HepG2 (cell line): ENCODE data around the gene C14orf93. TPM values are rescaled to one million over a fixed set of nuclear protein-coding genes. Genes with fewer than 3 reads are reported as not detected.
A peak's percentile ranks its signal among the peaks of the same experiment; 100 is the strongest.

Source experiments
- ATAC-seq: fragments of 200-7000 bp; cut with Tn5 transposase; 3 replicates; pipeline ENCODE4 v1.9.1; 2020; ENCODE audit warnings: mild to moderate bottlenecking, moderate library complexity
- BruUV-seq: library from RNA; stranded (reverse); fragments of 400-500 nt; replicated peaks from 2 replicates; lab custom pipeline; 2021; lab: Mats Ljungman, UMichigan
- CTCF ChIA-PET: fragments of 300-600 bp; formaldehyde crosslinking; extraction: SDS; loops from one replicate; lab custom pipeline; 2021; ENCODE audit warnings: low total read pairs, inconsistent platforms, low intra/inter-chr PET ratio; lab: Yijun Ruan, JAX
- POLR2A ChIA-PET: fragments of 350-600 bp; sonication (Branson Sonifier 250); formaldehyde crosslinking; loops from one replicate; lab custom pipeline; 2020; ENCODE audit warnings: antibody characterized with exemption, inconsistent platforms; lab: Yijun Ruan, JAX
- DNase-seq: peaks from one replicate; pipeline ENCODE4 v3.0.0-alpha.2; 2015; ENCODE audit warnings: low spot score
- FAIRE-seq: peaks from 3 replicates; lab custom pipeline; 2011; peaks lifted over from hg19 to GRCh38; lab: Jason Lieb, UNC
- H2AFZ ChIP-seq: one replicate; pipeline ENCODE4 v1.6.1; 2011; ENCODE audit warnings: low read length, inconsistent platforms
- H3K27ac ChIP-seq: fragments of 300-600 bp; 3 replicates; pipeline ENCODE4 v1.8.0; 2011; ENCODE audit warnings: mixed run types, mild to moderate bottlenecking, mixed read lengths, low read length, inconsistent platforms; ENCODE audit not compliant: insufficient read depth; ENCODE audit errors: extremely low read length
- H3K27me3 ChIP-seq, 2 experiments: fragments of 200-600 bp in 1 of 2; 2 replicates in 1 of 2; 3 replicates in 1 of 2; pipeline versions ENCODE4 v1.6.0 to v1.8.0; 2011; ENCODE audit warnings: low read length in 2 of 2, mild to moderate bottlenecking in 2 of 2, moderate library complexity in 2 of 2, inconsistent platforms in 1 of 2; ENCODE audit not compliant: insufficient read depth in 2 of 2, control insufficient read depth in 1 of 2
- H3K36me3 ChIP-seq, 2 experiments: fragments of 200-600 bp in 1 of 2; replicated peaks in 1 of 2; 2 replicates in 1 of 2; 3 replicates in 1 of 2; pipeline versions ENCODE4 v1.5.1 to v1.8.0; 2011; ENCODE audit warnings: low read length in 2 of 2, inconsistent platforms in 1 of 2; ENCODE audit not compliant: insufficient read depth in 2 of 2, control insufficient read depth in 1 of 2
- H3K4me1 ChIP-seq: 2 replicates; pipeline ENCODE4 v1.5.1; 2012; ENCODE audit warnings: low read length, inconsistent platforms; ENCODE audit not compliant: insufficient read depth
- H3K4me2 ChIP-seq: 2 replicates; pipeline ENCODE4 v1.6.0; 2011; ENCODE audit warnings: low read depth, low read length, inconsistent platforms
- H3K4me3 ChIP-seq, 3 experiments: fragments of 200-600 bp in 1 of 3; sonication (generic), shearing (Covaris generic) in 1 of 3; replicated peaks in 1 of 3; 2 replicates each; pipeline ENCODE4 v1.5.1; 2011 to 2016; ENCODE audit warnings: low read length in 3 of 3, inconsistent platforms in 2 of 3, low read depth in 2 of 3, mild to moderate bottlenecking in 2 of 3, control low read depth in 1 of 3, mixed read lengths in 1 of 3; ENCODE audit not compliant: insufficient read depth in 1 of 3
- H3K79me2 ChIP-seq: one replicate; pipeline ENCODE4 v1.6.1; 2011; ENCODE audit warnings: low read length, inconsistent platforms; ENCODE audit not compliant: insufficient read depth
- H3K9ac ChIP-seq: 2 replicates; pipeline ENCODE4 v1.6.0; 2011; ENCODE audit warnings: mild to moderate bottlenecking, low read depth, low read length, inconsistent platforms; ENCODE audit not compliant: insufficient read depth
- H3K9me3 ChIP-seq: 2 replicates; pipeline ENCODE4 v1.5.1; 2012; ENCODE audit warnings: mild to moderate bottlenecking, low read length
- H4K20me1 ChIP-seq: 2 replicates; pipeline ENCODE4 v1.6.0; 2011; ENCODE audit warnings: inconsistent platforms, mild to moderate bottlenecking, low read length, moderate library complexity; ENCODE audit not compliant: insufficient read depth
- HMG20B ChIP-seq: conservative IDR thresholded peaks from 2 replicates; pipeline ENCODE4 v1.6.1; 2016; ENCODE audit warnings: missing genetic modification reagents, missing compliant biosample characterization
- HNRNPK ChIP-seq: fragments of 200-400 bp; formaldehyde crosslinking; IDR thresholded peaks from 2 replicates; pipeline ENCODE4 v1.6.1; 2018; ENCODE audit warnings: low read length, low read depth, moderate library complexity, mild to moderate bottlenecking; ENCODE audit not compliant: poor library complexity, severe bottlenecking
- KLF11 ChIP-seq: IDR thresholded peaks from 2 replicates; pipeline ENCODE4 v1.6.1; 2016; ENCODE audit warnings: missing compliant biosample characterization
- MZF1 ChIP-seq: sonication (generic); formaldehyde crosslinking; IDR thresholded peaks from 2 replicates; pipeline ENCODE4 v1.8.1; 2023; ENCODE audit warnings: mild to moderate bottlenecking, missing genetic modification reagents, borderline replicate concordance
- NFATC3 ChIP-seq: sonication (generic); formaldehyde crosslinking; IDR thresholded peaks from 2 replicates; pipeline ENCODE4 v1.5.1; 2020; ENCODE audit warnings: mild to moderate bottlenecking, missing genetic modification reagents
- ZEB1 ChIP-seq: IDR thresholded peaks from 2 replicates; pipeline ENCODE4 v1.6.1; 2012; ENCODE audit warnings: mild to moderate bottlenecking, low read depth, inconsistent platforms; ENCODE audit not compliant: insufficient replicate concordance
- ZFP90 ChIP-seq: sonication (generic); formaldehyde crosslinking; IDR thresholded peaks from 2 replicates; pipeline ENCODE4 v1.8.0; 2022; ENCODE audit warnings: missing genetic modification reagents, mild to moderate bottlenecking, inconsistent platforms, borderline replicate concordance
- ZNF350 ChIP-seq: sonication (generic); formaldehyde crosslinking; IDR thresholded peaks from 2 replicates; pipeline ENCODE4 v1.4.0; 2020; ENCODE audit warnings: mild to moderate bottlenecking, low read depth, missing genetic modification reagents, borderline replicate concordance
- ZNF44 ChIP-seq: sonication (generic); formaldehyde crosslinking; IDR thresholded peaks from 2 replicates; pipeline ENCODE4 v1.5.1; 2020; ENCODE audit warnings: mild to moderate bottlenecking, missing genetic modification reagents
- ZNF547 ChIP-seq: sonication (generic); formaldehyde crosslinking; IDR thresholded peaks from 2 replicates; pipeline ENCODE4 v1.5.1; 2020; ENCODE audit warnings: mild to moderate bottlenecking, missing genetic modification reagents
- ZNF619 ChIP-seq: sonication (generic); formaldehyde crosslinking; IDR thresholded peaks from 2 replicates; pipeline ENCODE4 v1.4.0; 2020; ENCODE audit warnings: mild to moderate bottlenecking, missing genetic modification reagents
- WGBS: methylation state at CpG from one replicate; pipeline ENCODE4 v1.1.6; 2017; ENCODE audit warnings: low lambda C conversion rate; 5-methylcytosine and 5-hydroxymethylcytosine counted together
- in situ Hi-C: cut with HindIII; loops from 2 replicates; pipeline ENCODE4 v1.10.0; 2017; ENCODE audit warnings: low pct_unique_long_range_greater_than_20kb; ENCODE audit not compliant: extremely low pct_ligation_motif_present
- intact Hi-C: fragments of 100-400 bp; cut with micrococcal nuclease; formaldehyde crosslinking; loops from one replicate; pipeline ENCODE4 v1.10.0; 2022; ENCODE audit not compliant: unreplicated experiment
- polyA plus RNA-seq, 8 experiments: library from polyadenylated mRNA; depleted of rRNA in 3 of 8; stranded (reverse) in 7 of 8; unstranded in 1 of 8; fragments of >200 nt; fragmentation: Illumina TruSeq in 4 of 8; extraction: Trizol in 4 of 8; gene quantifications; 2 replicates each; pipeline versions ENCODE4 v1.2.1 to v1.2.3, GENCODE V29; 2011 to 2016; ENCODE audit warnings: low read depth in 4 of 8, missing spikeins in 1 of 8, mixed read lengths in 1 of 8; ENCODE audit not compliant: insufficient read depth in 1 of 8
- total RNA-seq, 5 experiments: library from RNA; depleted of rRNA; stranded (reverse); fragments of >200 nt; fragmentation: Illumina TruSeq; extraction: Trizol; gene quantifications; 2 replicates each; pipeline ENCODE4 v1.2.3, GENCODE V29; 2016; ENCODE audit warnings: low read depth in 1 of 5
- TF ChIP-seq, protein P1 (sequence below): sonication (generic); formaldehyde crosslinking; IDR thresholded peaks from 2 replicates; pipeline ENCODE4 v1.5.1; 2020; ENCODE audit warnings: missing genetic modification reagents, mild to moderate bottlenecking, borderline replicate concordance
- TF ChIP-seq, protein P2 (sequence below): sonication (generic); formaldehyde crosslinking; IDR thresholded peaks from 2 replicates; pipeline ENCODE4 v1.8.1; 2023; ENCODE audit warnings: mild to moderate bottlenecking, missing genetic modification reagents
- TF ChIP-seq, protein P3 (sequence below): sonication (generic); formaldehyde crosslinking; IDR thresholded peaks from 2 replicates; pipeline ENCODE4 v1.4.0; 2020; ENCODE audit warnings: missing genetic modification reagents, mild to moderate bottlenecking, borderline replicate concordance
- TF ChIP-seq, protein P4 (sequence below): sonication (generic); formaldehyde crosslinking; IDR thresholded peaks from 2 replicates; pipeline ENCODE4 v1.4.0; 2020; ENCODE audit warnings: mild to moderate bottlenecking, missing genetic modification reagents, borderline replicate concordance

C14orf93 gene
- total and polyA plus RNA-seq, 2 of the 13 experiments (the other 11 are each of a cell fraction or from before 2014, with no cell fraction given), result 11.4 to 22.5 TPM

DNA sequence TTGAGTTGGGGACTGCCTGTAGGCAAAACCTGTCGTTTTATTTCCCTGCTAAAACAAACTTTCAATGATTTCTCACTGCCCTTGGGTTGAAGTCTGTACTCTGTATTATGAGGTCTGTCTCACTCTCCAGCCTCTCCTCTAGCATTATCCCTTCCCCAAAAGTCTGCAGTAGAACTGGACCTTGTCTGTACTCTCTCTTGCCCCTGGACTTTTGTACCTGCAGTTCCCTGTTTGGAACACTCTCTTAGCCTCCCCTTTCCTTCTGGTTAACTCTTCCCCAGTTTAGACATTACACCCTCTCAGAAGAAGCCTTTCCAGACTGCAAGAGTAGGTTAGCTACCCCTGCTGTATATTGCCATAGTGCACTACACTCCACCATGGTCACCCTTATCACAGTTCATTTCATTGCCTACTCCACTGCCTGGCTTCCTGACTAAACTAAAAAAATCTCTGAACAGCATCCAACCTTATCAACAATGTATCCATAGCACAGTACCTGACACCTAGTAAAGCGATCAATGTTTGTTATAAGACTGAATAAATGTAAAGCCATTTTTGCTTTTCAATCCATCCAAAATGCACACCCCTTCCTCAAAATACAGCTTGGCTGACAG is 23.9 kb downstream of the C14orf93 start:
- Histone ChIP-seq H3K79me2 (peaks cover 21% of the 10 kb centered on the region), H3K27me3 (no peaks in the 10 kb centered on the region; a peak in 1 of 5 replicates), H3K36me3 (peaks cover 0 to 6% of the 10 kb centered on the region in 2 experiments; a peak in 1 of 5 replicates), H3K4me3 (no peak overlapping the region), H2AFZ (no peak overlapping the region), H3K9me3 (no peaks in the 10 kb centered on the region), H4K20me1 (no peaks in the 10 kb centered on the region), H3K9ac (no peak overlapping the region), H3K4me2 (no peak overlapping the region), H3K27ac (no peak overlapping the region), H3K4me1 (peaks cover 37% of the 10 kb centered on the region)
- ChIA-PET POLR2A (interaction anchor here (1.0 to 25.8 kb wide), 16 partner anchors 9 to 109 kb away, joined by 3 to 1670 read pairs (median 12); partner anchors contain the start of genes ACIN1, C14orf119, CDH24 and HAUS4), CTCF (interaction anchor here (1.1 to 6.6 kb wide), 17 partner anchors 9 to 429 kb away, joined by 3 to 298 read pairs (median 6); partner anchors contain the start of genes CDH24 and PRMT5)
- ATAC-seq, result no peak; the same call in 2 of the 3 replicates
- no TSS peak for BruUV-seq
- FAIRE-seq, result no peak
- DNase-seq, result no peak
- intact Hi-C loops (loop anchor here (1.0 to 10.0 kb wide), 5 partner anchors 8 to 319 kb away; partner anchors contain the start of genes BCL2L2 and PPP1R3E), in situ Hi-C loops (loop anchor here (5.0 kb wide), 1 partner anchor 66 kb away; no protein-coding TSS in a partner anchor)
- WGBS, result 55% methylated on average over 2 of the region's 2 CpGs
- TF ChIP-seq, protein P1, sequence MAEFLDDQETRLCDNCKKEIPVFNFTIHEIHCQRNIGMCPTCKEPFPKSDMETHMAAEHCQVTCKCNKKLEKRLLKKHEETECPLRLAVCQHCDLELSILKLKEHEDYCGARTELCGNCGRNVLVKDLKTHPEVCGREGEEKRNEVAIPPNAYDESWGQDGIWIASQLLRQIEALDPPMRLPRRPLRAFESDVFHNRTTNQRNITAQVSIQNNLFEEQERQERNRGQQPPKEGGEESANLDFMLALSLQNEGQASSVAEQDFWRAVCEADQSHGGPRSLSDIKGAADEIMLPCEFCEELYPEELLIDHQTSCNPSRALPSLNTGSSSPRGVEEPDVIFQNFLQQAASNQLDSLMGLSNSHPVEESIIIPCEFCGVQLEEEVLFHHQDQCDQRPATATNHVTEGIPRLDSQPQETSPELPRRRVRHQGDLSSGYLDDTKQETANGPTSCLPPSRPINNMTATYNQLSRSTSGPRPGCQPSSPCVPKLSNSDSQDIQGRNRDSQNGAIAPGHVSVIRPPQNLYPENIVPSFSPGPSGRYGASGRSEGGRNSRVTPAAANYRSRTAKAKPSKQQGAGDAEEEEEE (CRISPR knock-in tag), result 0 out of 2 replicates have a peak, but pooled peaks have one; percentile 44
- TF ChIP-seq MZF1 (CRISPR knock-in tag) (no peak), ZFP90 (CRISPR knock-in tag) (no peak), ZNF547 (CRISPR knock-in tag) (no peak), HNRNPK (no peak), NFATC3 (CRISPR knock-in tag) (0 out of 2 replicates have a peak, but pooled peaks have one; percentile 58), KLF11 (CRISPR knock-in tag) (no peak), ZNF619 (CRISPR knock-in tag) (no peak), HMG20B (no peak), ZEB1 (no peak), ZNF350 (no peak), ZNF44 (CRISPR knock-in tag) (0 out of 2 replicates have a peak, but pooled peaks have one; percentile 61)
- TF ChIP-seq, protein P2, sequence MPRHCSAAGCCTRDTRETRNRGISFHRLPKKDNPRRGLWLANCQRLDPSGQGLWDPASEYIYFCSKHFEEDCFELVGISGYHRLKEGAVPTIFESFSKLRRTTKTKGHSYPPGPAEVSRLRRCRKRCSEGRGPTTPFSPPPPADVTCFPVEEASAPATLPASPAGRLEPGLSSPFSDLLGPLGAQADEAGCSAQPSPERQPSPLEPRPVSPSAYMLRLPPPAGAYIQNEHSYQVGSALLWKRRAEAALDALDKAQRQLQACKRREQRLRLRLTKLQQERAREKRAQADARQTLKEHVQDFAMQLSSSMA (CRISPR knock-in tag), result no peak
- TF ChIP-seq, protein P3, sequence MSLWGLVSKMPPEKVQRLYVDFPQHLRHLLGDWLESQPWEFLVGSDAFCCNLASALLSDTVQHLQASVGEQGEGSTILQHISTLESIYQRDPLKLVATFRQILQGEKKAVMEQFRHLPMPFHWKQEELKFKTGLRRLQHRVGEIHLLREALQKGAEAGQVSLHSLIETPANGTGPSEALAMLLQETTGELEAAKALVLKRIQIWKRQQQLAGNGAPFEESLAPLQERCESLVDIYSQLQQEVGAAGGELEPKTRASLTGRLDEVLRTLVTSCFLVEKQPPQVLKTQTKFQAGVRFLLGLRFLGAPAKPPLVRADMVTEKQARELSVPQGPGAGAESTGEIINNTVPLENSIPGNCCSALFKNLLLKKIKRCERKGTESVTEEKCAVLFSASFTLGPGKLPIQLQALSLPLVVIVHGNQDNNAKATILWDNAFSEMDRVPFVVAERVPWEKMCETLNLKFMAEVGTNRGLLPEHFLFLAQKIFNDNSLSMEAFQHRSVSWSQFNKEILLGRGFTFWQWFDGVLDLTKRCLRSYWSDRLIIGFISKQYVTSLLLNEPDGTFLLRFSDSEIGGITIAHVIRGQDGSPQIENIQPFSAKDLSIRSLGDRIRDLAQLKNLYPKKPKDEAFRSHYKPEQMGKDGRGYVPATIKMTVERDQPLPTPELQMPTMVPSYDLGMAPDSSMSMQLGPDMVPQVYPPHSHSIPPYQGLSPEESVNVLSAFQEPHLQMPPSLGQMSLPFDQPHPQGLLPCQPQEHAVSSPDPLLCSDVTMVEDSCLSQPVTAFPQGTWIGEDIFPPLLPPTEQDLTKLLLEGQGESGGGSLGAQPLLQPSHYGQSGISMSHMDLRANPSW, result peak; percentile 91; the same call in 1 of the 2 replicates
- TF ChIP-seq, protein P4, sequence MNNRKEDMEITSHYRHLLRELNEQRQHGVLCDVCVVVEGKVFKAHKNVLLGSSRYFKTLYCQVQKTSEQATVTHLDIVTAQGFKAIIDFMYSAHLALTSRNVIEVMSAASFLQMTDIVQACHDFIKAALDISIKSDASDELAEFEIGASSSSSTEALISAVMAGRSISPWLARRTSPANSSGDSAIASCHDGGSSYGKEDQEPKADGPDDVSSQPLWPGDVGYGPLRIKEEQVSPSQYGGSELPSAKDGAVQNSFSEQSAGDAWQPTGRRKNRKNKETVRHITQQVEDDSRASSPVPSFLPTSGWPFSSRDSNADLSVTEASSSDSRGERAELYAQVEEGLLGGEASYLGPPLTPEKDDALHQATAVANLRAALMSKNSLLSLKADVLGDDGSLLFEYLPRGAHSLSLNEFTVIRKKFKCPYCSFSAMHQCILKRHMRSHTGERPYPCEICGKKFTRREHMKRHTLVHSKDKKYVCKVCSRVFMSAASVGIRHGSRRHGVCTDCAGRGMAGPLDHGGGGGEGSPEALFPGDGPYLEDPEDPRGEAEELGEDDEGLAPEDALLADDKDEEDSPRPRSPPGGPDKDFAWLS, result no peak
